Ramos (cell line): Measurements from ENCODE around the gene PDRG1.

Experiments used
- in situ Hi-C: fragments of 300-500 bp; cut with MboI; formaldehyde crosslinking; loops from one replicate; pipeline ENCODE4 v1.14.3; 2022; ENCODE audit warnings: low sequenced_read_pairs; ENCODE audit not compliant: unreplicated experiment

Gene PDRG1

DNA sequence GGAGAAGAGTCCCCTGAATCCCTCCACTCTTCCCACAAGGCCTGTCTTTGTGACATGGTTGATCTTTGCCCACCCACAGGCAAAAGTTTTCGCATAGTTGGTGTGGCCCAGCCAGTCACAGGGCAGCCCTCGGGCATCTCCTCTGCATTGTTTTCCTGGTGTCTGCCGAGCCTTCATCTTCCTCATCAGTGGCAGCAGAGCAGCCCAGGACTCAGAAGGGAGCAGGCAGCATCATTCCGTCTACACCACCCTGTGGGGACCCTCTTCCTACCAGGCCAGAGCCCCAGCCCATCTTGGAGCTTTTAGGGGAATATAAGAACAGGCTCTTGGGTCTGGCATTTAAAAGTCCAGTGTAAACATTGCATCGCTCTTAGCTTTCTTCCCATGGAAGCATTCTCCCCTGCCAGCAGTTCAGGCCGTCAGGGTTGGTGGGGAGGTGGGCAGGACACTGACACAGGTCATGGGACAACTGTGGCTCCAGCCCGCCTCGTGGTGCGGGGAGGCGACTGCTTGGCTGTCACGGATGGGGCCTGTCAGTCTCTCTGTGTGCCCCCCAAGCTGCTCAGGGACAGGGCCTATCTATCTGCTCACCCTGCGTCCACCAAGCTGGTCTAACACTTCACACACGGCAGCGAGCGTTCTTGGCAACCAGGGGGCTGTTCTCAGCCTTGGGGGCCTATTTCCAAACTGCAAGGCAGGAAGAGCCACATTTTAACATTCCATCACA lies 38.3 kb downstream of the PDRG1 start:
- in situ Hi-C loops: no loop called here

DNA sequence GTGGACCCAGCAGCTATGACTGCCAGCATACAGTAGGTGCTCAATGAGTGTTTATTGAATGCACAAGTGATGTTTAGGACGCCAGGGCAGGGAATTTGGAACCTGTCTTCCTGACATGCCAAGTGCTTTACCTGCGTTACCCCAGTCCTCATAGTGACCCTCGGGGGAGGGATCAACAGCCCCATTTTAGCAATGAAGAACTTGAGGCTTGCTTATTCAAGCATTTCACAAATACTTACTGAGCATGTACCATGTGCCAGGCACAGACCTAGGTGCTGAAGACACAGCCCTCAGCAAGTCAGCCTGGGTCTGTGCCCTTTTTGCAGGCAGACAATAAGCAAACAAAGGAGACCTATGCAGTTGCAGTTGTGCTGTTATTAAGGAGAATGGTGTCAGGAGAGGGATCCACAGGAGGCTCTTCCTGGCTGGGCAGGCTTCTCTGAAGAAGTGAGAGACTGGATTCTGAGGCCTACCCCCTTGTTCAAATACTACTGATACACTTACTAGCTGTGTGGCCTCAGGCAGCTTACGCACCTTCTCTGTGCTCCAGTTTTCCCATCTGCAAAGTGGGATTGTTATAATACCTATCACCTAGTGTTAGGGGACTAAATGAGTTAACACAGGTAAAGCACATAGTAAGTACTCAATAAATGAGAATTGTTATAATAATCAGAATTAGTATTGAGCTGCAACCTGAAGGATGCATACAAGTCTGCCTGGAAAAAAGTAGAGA lies 41.6 kb downstream of the PDRG1 start:
- in situ Hi-C loops: no loop called here

DNA sequence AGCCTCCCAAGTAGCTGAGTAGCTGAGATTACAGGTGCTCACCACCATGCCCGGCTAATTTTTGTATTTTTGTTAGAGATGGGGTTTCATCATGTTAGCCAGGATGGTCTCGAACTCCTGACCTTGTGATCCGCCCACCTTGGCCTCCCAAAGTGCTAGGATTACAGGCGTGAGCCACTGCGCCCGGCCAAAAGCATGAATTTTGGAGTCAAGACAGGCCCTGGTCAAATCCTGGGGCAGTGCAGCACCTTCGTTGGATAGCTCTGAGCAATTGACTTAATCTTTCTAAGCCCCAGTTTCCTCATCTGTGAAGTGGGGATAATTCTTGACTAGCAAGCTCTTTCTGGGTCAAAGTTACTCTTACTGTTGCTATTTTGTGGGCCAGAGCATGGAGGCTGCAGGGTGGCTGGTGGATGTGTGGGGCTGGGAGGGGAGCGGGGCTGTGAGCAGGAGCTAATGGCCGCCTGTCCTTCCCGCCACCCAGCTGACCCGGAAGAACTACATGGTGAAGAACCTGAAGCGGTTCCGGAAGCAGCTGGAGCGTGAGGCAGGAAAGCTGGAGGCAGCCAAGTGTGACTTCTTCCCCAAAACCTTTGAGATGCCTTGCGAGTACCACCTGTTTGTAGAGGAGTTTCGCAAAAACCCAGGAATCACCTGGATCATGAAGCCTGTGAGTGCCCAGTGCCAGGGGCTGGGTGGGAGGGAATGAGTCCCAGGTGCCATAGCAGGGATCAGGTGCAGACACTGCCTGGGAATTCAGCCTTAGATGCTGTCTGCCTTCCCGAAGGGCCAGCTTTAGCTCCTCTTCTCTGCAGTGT lies 42.4 kb downstream of the PDRG1 start:
- in situ Hi-C loops: no loop called here

DNA sequence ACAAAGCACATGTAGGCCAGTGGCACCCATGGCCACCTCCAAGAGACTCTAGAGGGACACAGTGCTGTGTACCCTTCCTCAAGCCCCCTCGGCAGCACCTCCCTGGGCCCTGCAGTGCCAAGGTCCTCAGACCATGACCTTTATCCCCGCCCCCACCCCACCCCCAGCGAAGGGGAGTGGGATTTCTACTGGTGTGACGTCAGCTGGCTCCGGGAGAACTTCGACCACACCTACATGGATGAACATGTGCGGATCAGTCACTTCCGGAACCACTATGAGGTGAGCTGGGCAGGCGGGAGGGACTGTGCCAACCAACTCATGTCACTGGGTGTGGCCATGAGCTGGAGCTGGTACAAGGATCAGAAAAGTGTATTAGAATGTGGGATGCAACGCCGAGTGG lies 43.4 kb downstream of the PDRG1 start:
- in situ Hi-C loops: no loop called here

- in situ Hi-C loops: no loop called here
These were observed 43.8 kb downstream of the PDRG1 start for GRCh38 chr20:31908016-31908415.

DNA sequence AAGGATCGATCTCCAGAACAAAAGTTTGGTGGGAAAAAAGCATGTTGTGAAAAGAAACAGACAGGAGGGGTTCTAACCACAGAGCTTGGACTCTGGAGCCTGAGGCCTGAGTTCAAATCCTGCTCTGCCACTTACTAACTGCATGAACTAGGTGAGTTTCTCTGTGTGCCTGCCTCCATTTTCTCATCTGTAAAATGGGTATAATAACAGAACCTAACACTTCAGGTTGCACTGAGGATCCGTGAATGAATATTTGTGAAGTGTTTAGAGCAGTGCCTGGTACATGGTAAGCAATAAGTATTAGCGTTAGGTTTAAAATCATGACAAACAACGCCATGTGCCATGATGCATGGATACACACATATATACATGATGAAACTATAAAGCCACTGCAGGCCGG lies 44.8 kb downstream of the PDRG1 start:
- in situ Hi-C loops: no loop called here

DNA sequence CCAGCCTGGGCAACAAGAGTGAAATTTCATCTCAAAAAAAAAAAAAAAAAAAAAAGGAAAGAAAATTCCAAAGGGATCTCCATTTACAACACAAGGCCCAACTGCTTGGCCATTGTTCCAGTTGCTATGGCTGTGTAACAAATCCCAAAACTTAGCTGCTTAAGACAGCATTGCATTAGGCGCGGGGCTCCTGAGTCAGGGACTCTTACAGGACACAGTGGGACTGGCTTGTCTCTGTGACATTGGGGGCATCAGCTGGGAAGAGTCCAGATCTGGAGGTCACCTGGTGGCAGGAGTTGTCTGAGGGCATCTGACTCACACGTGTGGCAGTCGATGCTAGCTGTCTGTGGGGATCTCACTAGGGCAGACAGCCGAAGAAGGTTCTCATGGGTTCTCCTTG lies 45.8 kb downstream of the PDRG1 start:
- in situ Hi-C loops: no loop called here

GRCh38 chr20:31903627-31904386 lies 48.0 kb downstream of the PDRG1 start:
- in situ Hi-C loops: no loop called here

GRCh38 chr20:31901615-31902014 lies 50.2 kb downstream of the PDRG1 start:
- in situ Hi-C loops: no loop called here

- in situ Hi-C loops: no loop called here
These were observed 54.3 kb downstream of the PDRG1 start for GRCh38 chr20:31897541-31897940.

GRCh38 chr20:31896049-31896448 lies 55.8 kb downstream of the PDRG1 start:
- in situ Hi-C loops: no loop called here

DNA sequence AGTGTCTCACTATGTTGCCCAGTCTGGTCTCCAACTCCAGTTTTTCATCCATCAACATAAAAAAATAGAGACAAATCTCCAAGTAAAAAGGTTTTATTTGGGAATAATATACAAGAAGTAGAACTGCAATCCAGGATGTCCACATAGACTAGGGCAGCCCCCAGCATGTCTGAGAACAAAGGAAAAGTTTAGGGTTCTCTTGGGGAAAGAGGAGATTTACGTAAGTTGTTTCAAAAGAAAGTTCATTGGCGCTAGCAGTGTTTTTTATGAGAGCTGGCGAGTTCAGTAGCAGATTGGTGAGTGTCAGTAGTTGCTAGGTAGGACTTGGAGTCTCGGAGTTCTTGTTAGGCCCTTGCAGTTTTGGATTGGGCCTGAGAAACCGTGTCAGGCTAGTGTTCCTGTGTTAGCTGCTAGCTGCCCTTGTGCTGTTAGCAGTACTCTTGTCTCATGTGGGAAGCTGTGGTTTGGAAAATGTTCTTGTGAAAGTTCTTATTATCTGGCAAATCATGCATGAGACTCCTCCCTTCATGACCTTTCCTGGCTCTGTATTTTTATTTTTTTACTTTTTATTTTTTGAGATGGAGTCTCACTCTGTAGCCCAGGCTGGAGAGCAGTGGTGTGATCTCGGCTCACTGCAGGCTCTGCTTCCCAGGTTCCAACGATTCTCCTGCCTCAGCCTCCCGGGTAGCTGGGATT lies 56.7 kb downstream of the PDRG1 start:
- in situ Hi-C loops: no loop called here
